MCF 10A (cell line): ENCODE measurements around the gene DOK6. TPM values are rescaled to one million over a fixed set of nuclear protein-coding genes. Genes with fewer than 3 reads are reported as not detected.

ENCODE experiments used
- BruUV-seq: library from RNA; stranded (reverse); fragments of 400-500 nt; replicated peaks from 2 replicates; lab custom pipeline; 2021; lab: Mats Ljungman, UMichigan
- CTCF ChIA-PET: fragments of 300-600 bp; sonication (Branson Sonifier 250); formaldehyde crosslinking; extraction: SDS; loops from one replicate; lab custom pipeline; 2021; ENCODE audit warnings: antibody characterized with exemption, inconsistent platforms; lab: Yijun Ruan, JAX
- POLR2A ChIA-PET: fragments of 300-600, 350-650 bp; sonication (Branson Sonifier 250); formaldehyde crosslinking; extraction: SDS; loops from one replicate; lab custom pipeline; 2020; ENCODE audit warnings: antibody characterized with exemption, inconsistent platforms; lab: Yijun Ruan, JAX
- DNase-seq: peaks from one replicate; pipeline ENCODE4 v3.0.0-alpha.2; 2018; ENCODE audit not compliant: unreplicated experiment
- H3K27ac Mint-ChIP-seq: one replicate; pipeline ENCODE4 v1.8.0; 2022; ENCODE audit warnings: mild to moderate bottlenecking, low read depth, mixed read lengths; ENCODE audit not compliant: unreplicated experiment
- H3K27me3 Mint-ChIP-seq: one replicate; pipeline ENCODE4 v1.8.0; 2022; ENCODE audit warnings: mixed read lengths; ENCODE audit not compliant: insufficient read depth, unreplicated experiment
- H3K36me3 Mint-ChIP-seq: one replicate; pipeline ENCODE4 v1.8.0; 2022; ENCODE audit warnings: mild to moderate bottlenecking, moderate library complexity, mixed read lengths; ENCODE audit not compliant: insufficient read depth, unreplicated experiment
- H3K4me1 Mint-ChIP-seq: one replicate; pipeline ENCODE4 v1.8.0; 2022; ENCODE audit warnings: mixed read lengths; ENCODE audit not compliant: insufficient read depth, unreplicated experiment
- H3K4me3 Mint-ChIP-seq: one replicate; pipeline ENCODE4 v1.8.0; 2022; ENCODE audit warnings: mild to moderate bottlenecking, moderate library complexity, mixed read lengths; ENCODE audit not compliant: unreplicated experiment
- H3K9me3 Mint-ChIP-seq: one replicate; pipeline ENCODE4 v1.8.0; 2022; ENCODE audit warnings: mixed read lengths; ENCODE audit not compliant: unreplicated experiment
- intact Hi-C: fragments of 100-400 bp; cut with micrococcal nuclease; formaldehyde crosslinking; loops from 2 replicates; pipeline ENCODE4 v1.14.1; 2022
- total RNA-seq: library from RNA; stranded (reverse); gene quantifications from 2 replicates; pipeline ENCODE4 v1.2.3, GENCODE V29; 2022
- TF ChIP-seq, protein P1 (sequence below): fragments of 200-600 bp; IDR thresholded peaks from one replicate; pipeline ENCODE4 v1.8.0; 2022; ENCODE audit warnings: antibody characterized with exemption, mild to moderate bottlenecking; ENCODE audit not compliant: unreplicated experiment

The DOK6 gene
- total RNA-seq, 1 experiment from 2014 or later, result not detected

DNA sequence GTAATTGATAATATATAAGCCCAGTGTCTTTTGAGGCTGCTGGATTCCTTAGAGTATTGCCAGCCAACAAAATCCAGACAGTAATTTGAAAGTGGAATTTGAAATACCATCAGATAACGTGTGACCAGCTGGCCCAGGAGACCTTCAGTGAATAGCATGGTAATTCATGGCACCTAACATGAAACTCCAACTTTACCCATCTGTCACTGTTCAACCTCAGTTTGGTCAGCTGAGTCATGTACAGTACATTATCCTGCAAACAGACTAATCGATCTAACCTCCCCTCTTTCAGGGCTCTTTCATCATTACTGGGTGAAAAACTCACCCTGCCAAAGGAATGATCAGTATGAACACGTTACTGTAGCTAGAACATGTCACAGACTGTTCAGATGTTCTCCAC lies 230.6 kb downstream of the DOK6 start:
- POLR2A ChIA-PET, result interaction anchor here (0.7 kb wide), 1 partner anchor 51 kb away, joined by 4 read pairs; no protein-coding TSS in a partner anchor
- no TSS peak for BruUV-seq

DNA sequence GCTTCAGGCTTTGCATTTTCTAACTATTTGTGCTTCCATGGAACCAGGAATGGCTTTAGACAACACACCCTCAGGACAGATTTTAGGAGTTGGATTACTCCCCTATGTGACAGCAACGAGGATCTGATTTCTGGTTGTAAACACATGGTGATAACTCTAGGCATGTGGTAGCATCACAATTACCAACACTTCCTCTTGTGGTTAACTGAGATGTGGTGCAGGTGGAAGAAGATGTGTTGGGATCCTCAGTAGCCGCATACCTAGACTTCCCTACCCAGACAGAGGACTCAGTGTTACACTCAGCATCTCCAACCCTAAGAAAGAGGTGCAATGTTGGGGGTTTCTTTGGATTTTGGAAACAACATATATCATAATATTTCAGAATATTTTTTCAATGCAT lies 234.8 kb downstream of the DOK6 start:
- Mint-ChIP-seq H3K27me3 (peaks cover 68% of the 10 kb centered on the region), H3K4me3 (no peak overlapping the region), H3K27ac (no peak overlapping the region), H3K4me1 (no peaks in the 10 kb centered on the region), H3K36me3 (no peaks in the 10 kb centered on the region), H3K9me3 (no peaks in the 10 kb centered on the region)
- no peak for DNase-seq
- BruUV-seq, result no TSS peak
- CTCF ChIA-PET, result no interaction called here
- POLR2A ChIA-PET, result no interaction called here
- intact Hi-C loops, result loop anchor here (5.0 kb wide), 1 partner anchor 437 kb away; no protein-coding TSS in a partner anchor
- TF ChIP-seq, protein P1, sequence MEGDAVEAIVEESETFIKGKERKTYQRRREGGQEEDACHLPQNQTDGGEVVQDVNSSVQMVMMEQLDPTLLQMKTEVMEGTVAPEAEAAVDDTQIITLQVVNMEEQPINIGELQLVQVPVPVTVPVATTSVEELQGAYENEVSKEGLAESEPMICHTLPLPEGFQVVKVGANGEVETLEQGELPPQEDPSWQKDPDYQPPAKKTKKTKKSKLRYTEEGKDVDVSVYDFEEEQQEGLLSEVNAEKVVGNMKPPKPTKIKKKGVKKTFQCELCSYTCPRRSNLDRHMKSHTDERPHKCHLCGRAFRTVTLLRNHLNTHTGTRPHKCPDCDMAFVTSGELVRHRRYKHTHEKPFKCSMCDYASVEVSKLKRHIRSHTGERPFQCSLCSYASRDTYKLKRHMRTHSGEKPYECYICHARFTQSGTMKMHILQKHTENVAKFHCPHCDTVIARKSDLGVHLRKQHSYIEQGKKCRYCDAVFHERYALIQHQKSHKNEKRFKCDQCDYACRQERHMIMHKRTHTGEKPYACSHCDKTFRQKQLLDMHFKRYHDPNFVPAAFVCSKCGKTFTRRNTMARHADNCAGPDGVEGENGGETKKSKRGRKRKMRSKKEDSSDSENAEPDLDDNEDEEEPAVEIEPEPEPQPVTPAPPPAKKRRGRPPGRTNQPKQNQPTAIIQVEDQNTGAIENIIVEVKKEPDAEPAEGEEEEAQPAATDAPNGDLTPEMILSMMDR, result no peak

More for the DNA sequence above, 230.6 kb downstream of the DOK6 start:
- peaks cover 44% of the 10 kb centered on the region for H3K27me3 Mint-ChIP-seq
- H3K27ac Mint-ChIP-seq, result no peak overlapping the region
- H3K4me1 Mint-ChIP-seq, result no peaks in the 10 kb centered on the region
- no peaks in the 10 kb centered on the region for H3K36me3 Mint-ChIP-seq
- intact Hi-C loops, result no loop called here
- TF ChIP-seq, protein P1, result no peak
- no peaks in the 10 kb centered on the region for H3K9me3 Mint-ChIP-seq
- CTCF ChIA-PET, result no interaction called here
- H3K4me3 Mint-ChIP-seq, result no peak overlapping the region
- no peak for DNase-seq

DNA sequence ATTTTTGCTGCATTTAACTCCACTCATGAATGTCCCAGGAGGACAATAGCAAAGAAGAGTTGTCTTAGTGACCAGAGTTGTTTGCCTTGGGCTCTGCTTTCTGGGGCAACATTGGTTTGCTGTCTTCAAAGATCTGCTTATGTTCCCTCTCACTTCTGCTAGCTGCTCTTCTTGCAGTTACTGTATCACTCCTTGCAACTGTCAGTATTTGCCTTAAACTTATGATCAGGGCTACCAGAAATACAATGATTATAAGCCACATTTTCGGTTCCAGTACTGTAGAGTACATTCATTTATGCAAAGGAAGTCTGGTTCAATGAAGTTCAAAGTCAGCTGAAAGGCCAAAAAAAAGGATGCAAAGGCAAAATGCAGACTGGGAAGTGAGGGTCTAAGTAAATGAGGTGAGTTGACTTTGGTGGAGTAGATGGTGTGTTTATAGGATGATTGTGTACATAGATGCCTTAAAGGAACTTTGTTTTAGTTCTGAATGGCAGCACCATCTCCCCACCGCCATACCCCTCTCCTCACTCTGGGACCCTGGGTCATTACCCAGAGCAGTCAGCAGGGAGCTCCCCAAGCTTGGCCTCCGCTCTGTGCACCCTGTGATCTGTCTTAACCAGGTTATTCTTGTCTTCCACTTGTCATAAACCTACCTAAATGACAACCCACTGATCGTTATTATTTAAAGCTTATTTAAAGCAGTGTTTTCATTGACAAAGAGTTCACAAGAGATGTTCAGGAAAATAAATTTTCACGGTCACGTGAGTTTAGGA lies 236.0 kb downstream of the DOK6 start:
- no peak overlapping the region for H3K27ac Mint-ChIP-seq
- DNase-seq, result no peak
- no TSS peak for BruUV-seq
- ChIA-PET CTCF (interaction anchor here (0.6 to 1.0 kb wide), 3 partner anchors 43 to 915 kb away, joined by 4 to 6 read pairs (median 4); no protein-coding TSS in a partner anchor), POLR2A (no interaction called here)
- H3K36me3 Mint-ChIP-seq, result no peaks in the 10 kb centered on the region
- TF ChIP-seq, protein P1, result no peak
- H3K4me3 Mint-ChIP-seq, result no peak overlapping the region
- H3K27me3 Mint-ChIP-seq, result peaks cover 75% of the 10 kb centered on the region
- no peaks in the 10 kb centered on the region for H3K4me1 Mint-ChIP-seq
- intact Hi-C loops, result loop anchor here (5.0 kb wide), 1 partner anchor 436 kb away; no protein-coding TSS in a partner anchor
- H3K9me3 Mint-ChIP-seq, result no peaks in the 10 kb centered on the region

DNA sequence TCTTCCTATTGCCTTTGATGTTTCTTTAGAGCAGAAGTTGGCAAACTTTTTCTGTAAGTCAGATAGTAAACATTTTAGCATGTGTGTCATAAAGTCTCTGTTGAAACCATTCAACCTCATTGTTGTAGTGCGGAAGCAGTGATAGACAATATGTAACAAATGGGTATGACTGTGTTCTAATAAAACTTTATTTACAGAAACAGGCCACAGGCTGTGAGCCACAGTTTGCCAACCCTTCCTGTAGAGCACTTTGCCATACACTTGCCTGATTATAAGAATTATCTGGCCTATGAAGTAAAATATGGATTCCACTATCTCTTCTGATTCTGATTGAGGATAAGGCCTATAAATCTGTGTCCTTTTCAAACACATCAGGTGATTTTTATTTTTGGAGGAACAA lies 237.4 kb downstream of the DOK6 start:
- no TSS peak for BruUV-seq
- intact Hi-C loops, result loop anchor here (5.0 kb wide), 1 partner anchor 434 kb away; no protein-coding TSS in a partner anchor
- H3K36me3 Mint-ChIP-seq, result no peaks in the 10 kb centered on the region
- no peak for DNase-seq
- POLR2A ChIA-PET, result no interaction called here
- no peaks in the 10 kb centered on the region for H3K9me3 Mint-ChIP-seq
- H3K27ac Mint-ChIP-seq, result no peak overlapping the region
- H3K4me3 Mint-ChIP-seq, result no peak overlapping the region
- H3K27me3 Mint-ChIP-seq, result peaks cover 88% of the 10 kb centered on the region
- CTCF ChIA-PET, result interaction anchor here (1.0 kb wide), 1 partner anchor 44 kb away, joined by 6 read pairs; no protein-coding TSS in a partner anchor
- H3K4me1 Mint-ChIP-seq, result no peaks in the 10 kb centered on the region
- TF ChIP-seq, protein P1, result no peak
